PC-3 (cell line): ENCODE data around the gene EGFLAM. TPM values are rescaled to one million over a fixed set of nuclear protein-coding genes. Genes with fewer than 3 reads are reported as not detected.

Experiments
- ATAC-seq: fragments of 200-7000 bp; cut with Tn5 transposase; 2 replicates; pipeline ENCODE4 v1.9.1; 2020; ENCODE audit warnings: mild to moderate bottlenecking, moderate library complexity
- BruUV-seq: library from RNA; stranded (reverse); fragments of 400-500 nt; replicated peaks from 2 replicates; lab custom pipeline; 2021; lab: Mats Ljungman, UMichigan
- CTCF ChIA-PET: fragments of 300-600 bp; sonication (Branson Sonifier 250); formaldehyde crosslinking; loops from one replicate; lab custom pipeline; 2022; ENCODE audit warnings: antibody characterized with exemption; lab: Charles Lee
- POLR2A ChIA-PET: fragments of 300-600 bp; sonication (Branson Sonifier 250); formaldehyde crosslinking; loops from one replicate; lab custom pipeline; 2022; ENCODE audit warnings: antibody characterized with exemption; ENCODE audit not compliant: unreplicated experiment; lab: Charles Lee
- DNase-seq: peaks from one replicate; pipeline ENCODE4 v3.0.0-alpha.2; 2015
- H2AFZ ChIP-seq: fragments of 300-600 bp; sonication (generic); 2 replicates; pipeline ENCODE4 v1.6.0; 2016; ENCODE audit warnings: antibody characterized with exemption, low read length
- H3F3A ChIP-seq: fragments of 300-600 bp; sonication (generic); one replicate; pipeline ENCODE4 v1.6.0; 2017; ENCODE audit warnings: antibody characterized with exemption, low read length, control low read depth, mild to moderate bottlenecking; ENCODE audit not compliant: unreplicated experiment
- H3K27ac ChIP-seq: fragments of 300-600 bp; sonication (generic); 2 replicates; pipeline ENCODE4 v1.5.1; 2016; ENCODE audit warnings: mild to moderate bottlenecking, low read length
- H3K27me3 ChIP-seq: fragments of 300-600 bp; sonication (generic); 2 replicates; pipeline ENCODE4 v1.6.1; 2016; ENCODE audit warnings: low read length, mixed read lengths
- H3K36me3 ChIP-seq: fragments of 300-600 bp; sonication (generic); 2 replicates; pipeline ENCODE4 v1.6.1; 2016; ENCODE audit warnings: low read depth, mixed run types, low read length, mixed read lengths
- H3K4me1 ChIP-seq: fragments of 300-600 bp; sonication (generic); 2 replicates; pipeline ENCODE4 v1.5.1; 2016; ENCODE audit warnings: low read length; ENCODE audit not compliant: insufficient read depth
- H3K4me2 ChIP-seq: fragments of 300-600 bp; sonication (generic); 2 replicates; pipeline ENCODE4 v1.6.0; 2016; ENCODE audit warnings: low read length
- H3K4me3 ChIP-seq: fragments of 300-600 bp; sonication (generic); 2 replicates; pipeline ENCODE4 v1.5.1; 2016; ENCODE audit warnings: mild to moderate bottlenecking, low read length, mixed read lengths
- H3K79me2 ChIP-seq: fragments of 300-600 bp; sonication (generic); 2 replicates; pipeline ENCODE4 v1.6.1; 2017; ENCODE audit warnings: low read length, mixed read lengths
- H3K9ac ChIP-seq: fragments of 300-600 bp; sonication (generic); 2 replicates; pipeline ENCODE4 v1.6.0; 2016; ENCODE audit warnings: mild to moderate bottlenecking, low read length
- H3K9me2 ChIP-seq: fragments of 300-600 bp; sonication (generic); replicated peaks from 2 replicates; pipeline ENCODE4 v1.6.1; 2016; ENCODE audit warnings: mixed run types, low read length, mixed read lengths
- H3K9me3 ChIP-seq: fragments of 300-600 bp; sonication (generic); 2 replicates; pipeline ENCODE4 v1.6.1; 2016; ENCODE audit warnings: low read length, mixed read lengths
- H4K20me1 ChIP-seq: fragments of 300-600 bp; sonication (generic); 2 replicates; pipeline ENCODE4 v1.6.1; 2016; ENCODE audit warnings: low read length, mixed read lengths
- EZH2 ChIP-seq: fragments of 300-600 bp; sonication (generic); IDR thresholded peaks from one replicate; pipeline ENCODE4 v1.6.1; 2017; ENCODE audit warnings: antibody characterized with exemption, mild to moderate bottlenecking, low read length; ENCODE audit not compliant: unreplicated experiment
- EZH2phosphoT487 ChIP-seq: fragments of 300-600 bp; sonication (generic); IDR thresholded peaks from 2 replicates; pipeline ENCODE4 v1.6.1; 2018; ENCODE audit warnings: mild to moderate bottlenecking, antibody characterized with exemption, low read length, borderline replicate concordance
- intact Hi-C: fragments of 100-400 bp; cut with micrococcal nuclease; formaldehyde crosslinking; loops from 2 replicates; pipeline ENCODE4 v1.9.0; 2023
- total RNA-seq: library from RNA; depleted of rRNA; stranded (reverse); fragments of >200 nt; gene quantifications from 2 replicates; pipeline ENCODE4 v1.2.3, GENCODE V29; 2014
- TF ChIP-seq, protein P1 (sequence below): fragments of 300-600 bp; sonication (generic); conservative IDR thresholded peaks from 2 replicates; pipeline ENCODE4 v1.5.1; 2017; ENCODE audit warnings: antibody characterized with exemption, low read depth, mild to moderate bottlenecking, low read length

The EGFLAM gene
- total RNA-seq, 1 experiment from 2014 or later: not detected

DNA sequence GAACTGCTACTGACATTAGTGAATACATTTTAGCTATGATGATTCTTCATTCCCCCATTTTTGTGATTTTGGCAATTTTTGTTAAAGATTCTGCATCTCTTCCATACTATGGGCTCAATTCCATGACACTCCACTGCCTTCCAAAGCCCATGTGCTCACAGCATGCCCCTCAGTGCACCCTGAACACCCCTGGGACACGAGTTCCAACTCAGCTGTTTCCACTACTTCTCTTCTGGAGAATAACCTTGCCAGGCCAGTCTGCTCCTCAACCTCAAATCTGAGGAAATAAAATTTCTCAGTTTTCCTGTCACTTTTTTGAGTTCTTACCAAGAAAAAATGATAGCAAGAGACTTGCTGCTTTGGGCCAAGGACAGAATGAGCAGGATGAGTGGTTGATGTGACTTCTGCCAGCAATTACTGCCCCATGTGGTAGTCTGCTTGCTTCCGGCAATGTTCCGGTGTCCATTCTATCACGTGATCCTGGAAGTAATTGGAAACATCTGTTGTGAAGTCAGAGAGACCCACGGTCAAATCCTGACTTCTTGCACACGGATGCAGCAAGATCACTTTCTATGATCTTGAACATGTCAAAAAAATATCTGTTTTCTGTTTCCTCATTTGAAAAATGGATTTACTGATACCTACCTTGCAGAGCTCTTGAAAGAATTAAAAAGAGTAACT is 58.3 kb downstream of the EGFLAM start:
- no peaks in the 10 kb centered on the region for H3K9me3 ChIP-seq
- no peaks in the 10 kb centered on the region for H4K20me1 ChIP-seq
- H3K4me2 ChIP-seq: no peak overlapping the region
- H3K4me3 ChIP-seq: no peak overlapping the region
- no peaks in the 10 kb centered on the region for H3F3A ChIP-seq
- intact Hi-C loops: no loop called here
- ATAC-seq (no peak), DNase-seq (no peak)
- H3K27ac ChIP-seq: no peak overlapping the region
- BruUV-seq: no TSS peak
- no peak overlapping the region for H2AFZ ChIP-seq
- H3K4me1 ChIP-seq: no peaks in the 10 kb centered on the region
- POLR2A ChIA-PET: no interaction called here
- H3K36me3 ChIP-seq: no peaks in the 10 kb centered on the region
- CTCF ChIA-PET: no interaction called here
- H3K9me2 ChIP-seq: no peaks in the 10 kb centered on the region
- H3K9ac ChIP-seq: no peak overlapping the region
- TF ChIP-seq, protein P1, sequence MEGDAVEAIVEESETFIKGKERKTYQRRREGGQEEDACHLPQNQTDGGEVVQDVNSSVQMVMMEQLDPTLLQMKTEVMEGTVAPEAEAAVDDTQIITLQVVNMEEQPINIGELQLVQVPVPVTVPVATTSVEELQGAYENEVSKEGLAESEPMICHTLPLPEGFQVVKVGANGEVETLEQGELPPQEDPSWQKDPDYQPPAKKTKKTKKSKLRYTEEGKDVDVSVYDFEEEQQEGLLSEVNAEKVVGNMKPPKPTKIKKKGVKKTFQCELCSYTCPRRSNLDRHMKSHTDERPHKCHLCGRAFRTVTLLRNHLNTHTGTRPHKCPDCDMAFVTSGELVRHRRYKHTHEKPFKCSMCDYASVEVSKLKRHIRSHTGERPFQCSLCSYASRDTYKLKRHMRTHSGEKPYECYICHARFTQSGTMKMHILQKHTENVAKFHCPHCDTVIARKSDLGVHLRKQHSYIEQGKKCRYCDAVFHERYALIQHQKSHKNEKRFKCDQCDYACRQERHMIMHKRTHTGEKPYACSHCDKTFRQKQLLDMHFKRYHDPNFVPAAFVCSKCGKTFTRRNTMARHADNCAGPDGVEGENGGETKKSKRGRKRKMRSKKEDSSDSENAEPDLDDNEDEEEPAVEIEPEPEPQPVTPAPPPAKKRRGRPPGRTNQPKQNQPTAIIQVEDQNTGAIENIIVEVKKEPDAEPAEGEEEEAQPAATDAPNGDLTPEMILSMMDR: no peak
- TF ChIP-seq EZH2 (no peak), EZH2phosphoT487 (no peak)
- H3K27me3 ChIP-seq: peaks cover 59% of the 10 kb centered on the region
- H3K79me2 ChIP-seq: no peaks in the 10 kb centered on the region

DNA sequence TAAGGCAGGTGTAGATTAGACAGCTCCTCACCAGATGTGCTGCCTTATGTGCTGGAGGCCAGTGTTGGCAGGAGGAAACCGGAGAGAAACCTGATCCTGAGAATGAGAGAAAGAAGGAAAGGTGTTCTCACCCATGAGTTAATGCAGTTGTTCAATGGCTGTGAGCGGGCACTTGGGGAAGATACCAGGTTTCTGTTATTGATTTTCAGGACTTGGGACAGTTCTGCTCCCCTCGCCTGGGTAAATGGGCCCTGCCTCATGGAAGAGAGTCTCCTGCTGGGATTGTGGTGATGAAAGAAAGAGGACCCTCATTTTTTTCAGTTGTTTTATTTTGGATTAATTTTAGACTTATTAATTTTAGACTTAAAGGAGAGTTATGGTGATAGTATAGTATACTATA is 59.5 kb downstream of the EGFLAM start:
- H3K4me3 ChIP-seq: no peak overlapping the region
- no peaks in the 10 kb centered on the region for H3F3A ChIP-seq
- no peaks in the 10 kb centered on the region for H3K9me2 ChIP-seq
- intact Hi-C loops: no loop called here
- TF ChIP-seq, protein P1: no peak
- TF ChIP-seq EZH2phosphoT487 (no peak), EZH2 (no peak)
- H3K9me3 ChIP-seq: no peaks in the 10 kb centered on the region
- no peak overlapping the region for H3K27ac ChIP-seq
- H3K79me2 ChIP-seq: no peaks in the 10 kb centered on the region
- H3K4me2 ChIP-seq: no peak overlapping the region
- H3K9ac ChIP-seq: no peak overlapping the region
- no peaks in the 10 kb centered on the region for H4K20me1 ChIP-seq
- no peaks in the 10 kb centered on the region for H3K36me3 ChIP-seq
- H3K4me1 ChIP-seq: no peaks in the 10 kb centered on the region
- POLR2A ChIA-PET: no interaction called here
- no TSS peak for BruUV-seq
- ATAC-seq: no peak
- H3K27me3 ChIP-seq: peaks cover 67% of the 10 kb centered on the region
- H2AFZ ChIP-seq: no peak overlapping the region
- no peak for DNase-seq
- CTCF ChIA-PET: no interaction called here

GRCh38 chr5:38319491-38319890 is 61.1 kb downstream of the EGFLAM start:
- ChIA-PET CTCF (no interaction called here), POLR2A (no interaction called here)
- BruUV-seq: no TSS peak
- H3K27me3 ChIP-seq: peaks cover 77% of the 10 kb centered on the region
- no peaks in the 10 kb centered on the region for H3K79me2 ChIP-seq
- H3K9ac ChIP-seq: no peak overlapping the region
- no peaks in the 10 kb centered on the region for H3K9me3 ChIP-seq
- no peak overlapping the region for H2AFZ ChIP-seq
- H3K9me2 ChIP-seq: no peaks in the 10 kb centered on the region
- H3K36me3 ChIP-seq: no peaks in the 10 kb centered on the region
- ATAC-seq: no peak
- TF ChIP-seq EZH2 (no peak), EZH2phosphoT487 (no peak)
- TF ChIP-seq, protein P1: no peak
- no peaks in the 10 kb centered on the region for H3K4me1 ChIP-seq
- intact Hi-C loops: no loop called here
- no peak overlapping the region for H3K27ac ChIP-seq
- no peak overlapping the region for H3K4me3 ChIP-seq
- no peak overlapping the region for H3K4me2 ChIP-seq
- DNase-seq: no peak
- no peaks in the 10 kb centered on the region for H4K20me1 ChIP-seq
- no peaks in the 10 kb centered on the region for H3F3A ChIP-seq
